Fibroblast of mammary gland (primary cell): ENCODE measurements around the gene DFFB.

Source experiments
- DNase-seq: peaks from one replicate; pipeline ENCODE4 v3.0.0-alpha.2; 2010; ENCODE audit warnings: low read depth
- H3K4me3 ChIP-seq: 2 replicates; pipeline ENCODE4 v1.5.1; 2011; ENCODE audit warnings: low read depth, mild to moderate bottlenecking, low read length, moderate library complexity; ENCODE audit not compliant: control insufficient read depth
- TF ChIP-seq, protein P1 (sequence below): conservative IDR thresholded peaks from 2 replicates; pipeline ENCODE4 v1.5.1; 2011; ENCODE audit warnings: low read depth, low read length, inconsistent platforms; ENCODE audit not compliant: control insufficient read depth, insufficient read depth

Gene DFFB

GRCh38 chr1:3892748-3893147 is 35.5 kb downstream of the DFFB start:
- no peak overlapping the region for H3K4me3 ChIP-seq
- TF ChIP-seq, protein P1, sequence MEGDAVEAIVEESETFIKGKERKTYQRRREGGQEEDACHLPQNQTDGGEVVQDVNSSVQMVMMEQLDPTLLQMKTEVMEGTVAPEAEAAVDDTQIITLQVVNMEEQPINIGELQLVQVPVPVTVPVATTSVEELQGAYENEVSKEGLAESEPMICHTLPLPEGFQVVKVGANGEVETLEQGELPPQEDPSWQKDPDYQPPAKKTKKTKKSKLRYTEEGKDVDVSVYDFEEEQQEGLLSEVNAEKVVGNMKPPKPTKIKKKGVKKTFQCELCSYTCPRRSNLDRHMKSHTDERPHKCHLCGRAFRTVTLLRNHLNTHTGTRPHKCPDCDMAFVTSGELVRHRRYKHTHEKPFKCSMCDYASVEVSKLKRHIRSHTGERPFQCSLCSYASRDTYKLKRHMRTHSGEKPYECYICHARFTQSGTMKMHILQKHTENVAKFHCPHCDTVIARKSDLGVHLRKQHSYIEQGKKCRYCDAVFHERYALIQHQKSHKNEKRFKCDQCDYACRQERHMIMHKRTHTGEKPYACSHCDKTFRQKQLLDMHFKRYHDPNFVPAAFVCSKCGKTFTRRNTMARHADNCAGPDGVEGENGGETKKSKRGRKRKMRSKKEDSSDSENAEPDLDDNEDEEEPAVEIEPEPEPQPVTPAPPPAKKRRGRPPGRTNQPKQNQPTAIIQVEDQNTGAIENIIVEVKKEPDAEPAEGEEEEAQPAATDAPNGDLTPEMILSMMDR = no peak
- peak; percentile 17 for DNase-seq

GRCh38 chr1:3893190-3893589 is 35.9 kb downstream of the DFFB start:
- H3K4me3 ChIP-seq = no peak overlapping the region
- TF ChIP-seq, protein P1 = no peak
- DNase-seq = no peak

- no peak for DNase-seq
- TF ChIP-seq, protein P1 = no peak
- no peak overlapping the region for H3K4me3 ChIP-seq
Observed at GRCh38 chr1:3894626-3895278, 37.5 kb downstream of the DFFB start.

GRCh38 chr1:3895279-3895950 is 38.1 kb downstream of the DFFB start:
- TF ChIP-seq, protein P1 = no peak
- no peak for DNase-seq
- no peak overlapping the region for H3K4me3 ChIP-seq

- TF ChIP-seq, protein P1 = no peak
- H3K4me3 ChIP-seq = no peak overlapping the region
- no peak for DNase-seq
Observed at GRCh38 chr1:3895951-3896325, 38.7 kb downstream of the DFFB start.

- DNase-seq = no peak
- no peak overlapping the region for H3K4me3 ChIP-seq
- TF ChIP-seq, protein P1 = no peak
Observed at GRCh38 chr1:3896396-3897000, 39.2 kb downstream of the DFFB start.
